Mammary epithelial cell (primary cell): ENCODE data around the gene HYAL2.

Source experiments
- CTCF ChIP-seq, 2 donors: IDR thresholded peaks in 1 of 2; conservative IDR thresholded peaks in 1 of 2; 2 replicates each; pipeline ENCODE4 v1.5.1; 2011 to 2012; ENCODE audit warnings: inconsistent platforms in 2 of 2, low read length in 2 of 2, mild to moderate bottlenecking in 2 of 2, control low read depth in 1 of 2, low read depth in 1 of 2; ENCODE audit not compliant: insufficient read depth in 1 of 2; ENCODE audit errors: extremely low read depth in 1 of 2
- EZH2 ChIP-seq: IDR thresholded peaks from 2 replicates; pipeline ENCODE4 v1.6.1; 2012; ENCODE audit warnings: low read length, inconsistent platforms, borderline replicate concordance

- TF ChIP-seq CTCF (conservative IDR thresholded peaks at IDR 0.05 in 1 of 2, IDR thresholded peaks at IDR 0.05 in 1 of 2; ENCODE audit: extremely low read depth in 1 of 2, insufficient read depth in 1 of 2, low read depth in 1 of 2, low read length in 2 of 2) = no peak
- no peak for TF ChIP-seq EZH2
Measured at GRCh38 chr3:50317300-50317699, 5.2 kb downstream of the HYAL2 start.
